Cardiac fibroblast (primary cell): ENCODE data around the gene PLK2.

Source experiments
- DNase-seq, 2 donors: peaks; one replicate each; pipeline versions ENCODE4 v3.0.0 to v3.0.0-alpha.2; 2010; ENCODE audit warnings: low read depth in 2 of 2
- H3K4me3 ChIP-seq, 2 donors: replicated peaks in 1 of 2; 1 replicate in 1 of 2; 2 replicates in 1 of 2; pipeline ENCODE4 v1.5.1; 2011; ENCODE audit warnings: low read depth in 2 of 2, low read length in 2 of 2, mild to moderate bottlenecking in 2 of 2, moderate library complexity in 1 of 2
- TF ChIP-seq, protein P1 (sequence below): IDR thresholded peaks from one replicate; pipeline ENCODE4 v1.5.1; 2011; ENCODE audit warnings: low read depth, mild to moderate bottlenecking, low read length, inconsistent platforms

PLK2 gene

DNA sequence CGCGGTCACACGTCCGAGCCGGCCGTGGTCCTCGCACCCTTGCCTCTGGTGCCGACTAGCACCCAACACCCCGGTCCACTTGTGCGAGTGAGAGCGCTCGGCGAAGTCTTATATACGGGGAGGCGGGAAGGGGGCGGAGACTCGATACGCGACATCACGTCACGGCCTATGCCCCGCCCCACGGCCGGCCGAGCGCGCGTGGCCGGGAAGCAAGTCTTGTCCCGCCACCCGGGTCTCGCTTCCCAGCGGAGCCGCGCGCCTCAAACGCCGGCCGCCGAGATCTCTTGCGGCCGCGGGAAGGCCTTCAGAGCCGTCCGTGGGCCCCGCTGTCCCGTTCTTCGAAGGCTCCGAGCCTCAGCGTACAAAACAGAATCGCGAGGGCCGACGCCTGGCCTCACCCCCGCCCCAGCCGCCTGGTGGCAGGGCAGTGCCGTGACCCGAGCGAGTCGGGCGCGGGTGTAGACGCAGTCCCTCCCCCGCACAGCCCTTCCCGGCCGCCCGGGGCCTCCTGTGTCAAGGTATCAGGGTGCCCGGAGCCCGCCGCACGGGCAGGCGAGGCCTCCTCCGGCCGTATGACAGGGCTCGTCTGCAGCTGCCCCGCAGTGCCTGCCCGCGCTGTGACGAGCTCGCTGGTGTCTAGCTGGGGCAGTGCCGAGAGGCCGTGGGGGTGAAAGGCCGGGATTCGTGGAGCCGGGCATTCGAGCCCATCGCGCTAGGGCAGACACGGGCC, at the start of gene PLK2:
TSS of gene PLK2 (minus strand) at position 85 of the 730 bp plus-strand sequence. CDS start 127 bp downstream, outside the sequence.
- TF ChIP-seq, protein P1, sequence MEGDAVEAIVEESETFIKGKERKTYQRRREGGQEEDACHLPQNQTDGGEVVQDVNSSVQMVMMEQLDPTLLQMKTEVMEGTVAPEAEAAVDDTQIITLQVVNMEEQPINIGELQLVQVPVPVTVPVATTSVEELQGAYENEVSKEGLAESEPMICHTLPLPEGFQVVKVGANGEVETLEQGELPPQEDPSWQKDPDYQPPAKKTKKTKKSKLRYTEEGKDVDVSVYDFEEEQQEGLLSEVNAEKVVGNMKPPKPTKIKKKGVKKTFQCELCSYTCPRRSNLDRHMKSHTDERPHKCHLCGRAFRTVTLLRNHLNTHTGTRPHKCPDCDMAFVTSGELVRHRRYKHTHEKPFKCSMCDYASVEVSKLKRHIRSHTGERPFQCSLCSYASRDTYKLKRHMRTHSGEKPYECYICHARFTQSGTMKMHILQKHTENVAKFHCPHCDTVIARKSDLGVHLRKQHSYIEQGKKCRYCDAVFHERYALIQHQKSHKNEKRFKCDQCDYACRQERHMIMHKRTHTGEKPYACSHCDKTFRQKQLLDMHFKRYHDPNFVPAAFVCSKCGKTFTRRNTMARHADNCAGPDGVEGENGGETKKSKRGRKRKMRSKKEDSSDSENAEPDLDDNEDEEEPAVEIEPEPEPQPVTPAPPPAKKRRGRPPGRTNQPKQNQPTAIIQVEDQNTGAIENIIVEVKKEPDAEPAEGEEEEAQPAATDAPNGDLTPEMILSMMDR, result peak; percentile 45
- peak; percentile 96 to 99 for DNase-seq
- H3K4me3 ChIP-seq, result peak within 1 kb of the TSS; percentile 89 to 92

- DNase-seq, result no peak
- H3K4me3 ChIP-seq, result no peak overlapping the region
- TF ChIP-seq, protein P1, result no peak
These were observed 47.8 kb upstream of the PLK2 start for GRCh38 chr5:58507715-58508114.

- TF ChIP-seq, protein P1, result no peak
- no peak overlapping the region for H3K4me3 ChIP-seq
- no peak for DNase-seq
These were observed 46.2 kb upstream of the PLK2 start for GRCh38 chr5:58505971-58506640.

DNA sequence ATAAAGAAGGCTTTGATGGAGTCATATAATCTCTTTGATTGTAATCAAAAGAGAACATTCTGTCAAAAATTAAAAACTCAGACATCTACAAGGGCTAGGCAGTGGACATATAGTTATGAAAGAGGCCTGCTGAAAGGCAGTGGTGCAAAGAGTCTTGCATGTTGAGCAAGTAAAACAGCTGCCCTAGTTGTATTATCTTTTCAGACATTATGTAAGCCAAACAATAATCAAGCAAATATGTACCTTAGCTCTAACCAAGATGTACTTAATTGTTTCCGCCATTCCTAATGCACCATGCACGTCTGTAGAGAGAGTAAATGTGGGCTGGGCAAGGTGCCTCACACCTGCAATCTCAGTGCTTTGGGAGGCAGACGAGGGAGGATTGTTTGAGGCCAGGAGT, 45.6 kb upstream of the PLK2 start:
- TF ChIP-seq, protein P1, result no peak
- H3K4me3 ChIP-seq, result no peak overlapping the region
- no peak for DNase-seq

DNA sequence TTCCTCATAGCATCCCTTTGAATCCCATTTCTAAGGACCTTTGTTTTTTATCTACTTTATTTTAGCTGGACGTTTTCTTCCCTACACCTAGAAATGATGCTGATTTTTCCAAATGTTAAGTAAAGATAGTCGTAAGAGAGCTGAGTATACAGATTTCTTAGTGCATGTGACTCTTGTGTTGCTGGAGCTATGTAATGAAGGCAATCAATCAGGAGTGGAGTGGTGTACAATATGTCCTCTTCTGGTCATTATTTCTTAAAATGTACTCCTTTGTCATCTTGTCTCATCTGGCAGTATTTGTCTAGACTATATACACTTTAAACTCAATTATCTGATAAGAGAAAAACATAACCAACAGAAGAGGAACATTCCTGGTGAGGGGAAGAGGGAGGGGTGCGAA, 44.9 kb upstream of the PLK2 start:
- H3K4me3 ChIP-seq, result no peak overlapping the region
- DNase-seq, result no peak
- TF ChIP-seq, protein P1, result no peak

DNA sequence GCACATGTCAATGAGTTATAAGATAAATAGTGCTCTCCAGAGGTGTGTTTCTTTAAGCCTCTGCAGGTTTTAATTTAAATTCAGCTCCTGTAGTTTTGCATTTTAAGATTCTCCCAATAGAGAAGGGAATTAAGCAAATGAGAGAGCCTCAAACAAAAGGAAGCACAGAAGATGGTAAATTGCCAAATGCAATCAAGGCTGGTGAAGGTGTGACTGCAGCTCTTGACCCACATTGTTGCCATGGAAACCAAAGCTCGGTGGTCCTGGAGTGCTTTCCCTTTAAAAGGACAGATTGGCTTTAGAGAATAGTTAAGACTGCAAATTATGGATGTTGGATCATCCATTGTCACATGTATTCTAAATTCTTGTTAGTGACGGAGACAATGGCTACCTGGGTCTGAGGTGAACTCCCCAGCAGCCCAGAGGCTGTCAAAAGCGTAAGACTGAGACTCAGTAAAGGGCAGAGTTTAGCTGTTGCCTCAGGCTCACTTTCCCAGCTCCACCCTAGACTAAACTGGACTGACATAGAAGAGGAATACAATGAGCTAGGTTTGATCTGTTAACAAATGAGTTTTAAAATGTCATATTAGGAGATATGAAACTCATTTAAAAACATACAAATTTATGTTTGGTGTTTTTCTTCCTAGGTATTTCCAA, 43.6 kb upstream of the PLK2 start:
- H3K4me3 ChIP-seq, result no peak overlapping the region
- no peak for DNase-seq
- TF ChIP-seq, protein P1, result no peak
